RWPE2 (cell line): Measurements from ENCODE around the gene ACTMAP.

Experiments
- ATAC-seq: fragments of 200-7000 bp; cut with Tn5 transposase; 3 replicates; pipeline ENCODE4 v1.9.1; 2021; ENCODE audit warnings: low read depth
- DNase-seq: peaks from one replicate; pipeline ENCODE4 v3.0.0-alpha.2; 2020; ENCODE audit warnings: low spot score
- H3K27ac ChIP-seq: fragments of 450-650 bp; 2 replicates; pipeline ENCODE4 v1.5.1; 2017; ENCODE audit warnings: mild to moderate bottlenecking; ENCODE audit not compliant: poor library complexity, severe bottlenecking
- H3K27me3 ChIP-seq: fragments of 250-450 bp; sonication (Bioruptor Pico); 2 replicates; pipeline ENCODE4 v1.5.1; 2021; ENCODE audit warnings: mild to moderate bottlenecking, moderate library complexity; ENCODE audit not compliant: insufficient read depth, poor library complexity, severe bottlenecking
- H3K36me3 ChIP-seq: fragments of 250-450 bp; sonication (Bioruptor Pico); 2 replicates; pipeline ENCODE4 v1.5.1; 2020; ENCODE audit warnings: low read depth, mild to moderate bottlenecking, moderate library complexity
- H3K4me1 ChIP-seq: fragments of 250-450 bp; sonication (Bioruptor Pico); 2 replicates; pipeline ENCODE4 v1.5.1; 2021; ENCODE audit warnings: mild to moderate bottlenecking, moderate library complexity; ENCODE audit not compliant: insufficient read depth, poor library complexity, severe bottlenecking
- H3K4me3 ChIP-seq: fragments of 250-450 bp; sonication (Bioruptor Pico); 2 replicates; pipeline ENCODE4 v1.5.1; 2021; ENCODE audit warnings: mild to moderate bottlenecking, moderate library complexity; ENCODE audit not compliant: severe bottlenecking
- H3K9me3 ChIP-seq: fragments of 250-450 bp; sonication (Bioruptor Pico); 2 replicates; pipeline ENCODE4 v1.5.1; 2021; ENCODE audit warnings: mild to moderate bottlenecking, moderate library complexity; ENCODE audit not compliant: severe bottlenecking
- CTCF ChIP-seq: fragments of 450-650 bp; IDR thresholded peaks from one replicate; pipeline ENCODE4 v1.5.1; 2017; ENCODE audit warnings: mild to moderate bottlenecking, moderate library complexity; ENCODE audit not compliant: poor library complexity, severe bottlenecking

Gene ACTMAP

GRCh38 chr19:40705950-40706619 lies 44.2 kb downstream of the ACTMAP start:
- DNase-seq: no peak
- no peaks in the 10 kb centered on the region for H3K9me3 ChIP-seq
- no peak overlapping the region for H3K27ac ChIP-seq
- no peaks in the 10 kb centered on the region for H3K4me1 ChIP-seq
- H3K36me3 ChIP-seq: peaks cover 78% of the 10 kb centered on the region
- H3K27me3 ChIP-seq: no peaks in the 10 kb centered on the region
- no peak overlapping the region for H3K4me3 ChIP-seq
- no peak for ATAC-seq
- no peak for TF ChIP-seq CTCF

- H3K36me3 ChIP-seq: peaks cover 72% of the 10 kb centered on the region
- H3K9me3 ChIP-seq: no peaks in the 10 kb centered on the region
- H3K27me3 ChIP-seq: no peaks in the 10 kb centered on the region
- no peak for TF ChIP-seq CTCF
- no peak overlapping the region for H3K4me3 ChIP-seq
- H3K4me1 ChIP-seq: no peaks in the 10 kb centered on the region
- no peak overlapping the region for H3K27ac ChIP-seq
- ATAC-seq: no peak
- DNase-seq: no peak
These were observed 45.0 kb downstream of the ACTMAP start for GRCh38 chr19:40705362-40705651.

- TF ChIP-seq CTCF: no peak
- H3K4me3 ChIP-seq: no peak overlapping the region
- H3K36me3 ChIP-seq: peaks cover 67% of the 10 kb centered on the region
- no peaks in the 10 kb centered on the region for H3K9me3 ChIP-seq
- no peaks in the 10 kb centered on the region for H3K27me3 ChIP-seq
- H3K27ac ChIP-seq: no peak overlapping the region
- DNase-seq (no peak), ATAC-seq (no peak)
- H3K4me1 ChIP-seq: no peaks in the 10 kb centered on the region
These were observed 45.6 kb downstream of the ACTMAP start for GRCh38 chr19:40704491-40705361.

GRCh38 chr19:40703029-40703755 lies 47.1 kb downstream of the ACTMAP start:
- Histone ChIP-seq H3K9me3 (no peaks in the 10 kb centered on the region), H3K4me3 (no peak overlapping the region), H3K36me3 (peaks cover 54% of the 10 kb centered on the region), H3K27me3 (no peaks in the 10 kb centered on the region), H3K27ac (no peak overlapping the region), H3K4me1 (no peaks in the 10 kb centered on the region)
- no peak for ATAC-seq
- no peak for DNase-seq
- TF ChIP-seq CTCF: no peak
